ENCODE data around the gene VANGL1.

The VANGL1 gene

GRCh38 chr1:115644109-115644508, 2.3 kb downstream of the VANGL1 start:
- DNase-seq: no peak

- no peak for DNase-seq
Measured at GRCh38 chr1:115647047-115647446, 5.3 kb downstream of the VANGL1 start.

GRCh38 chr1:115647507-115647906, 5.7 kb downstream of the VANGL1 start:
- no peak for DNase-seq

GRCh38 chr1:115647919-115648650, 6.3 kb downstream of the VANGL1 start:
- DNase-seq: no peak

- no peak for DNase-seq
Measured at GRCh38 chr1:115648717-115649691, 7.2 kb downstream of the VANGL1 start.

GRCh38 chr1:115649964-115650363, 8.2 kb downstream of the VANGL1 start:
- no peak for DNase-seq

GRCh38 chr1:115650961-115651360, 9.2 kb downstream of the VANGL1 start:
- DNase-seq: no peak

GRCh38 chr1:115651391-115651790, 9.6 kb downstream of the VANGL1 start:
- DNase-seq: no peak

GRCh38 chr1:115652236-115652788, 10.5 kb downstream of the VANGL1 start:
- no peak for DNase-seq

GRCh38 chr1:115654125-115654524, 12.4 kb downstream of the VANGL1 start:
- no peak for DNase-seq

GRCh38 chr1:115654663-115655305, 13.0 kb downstream of the VANGL1 start:
- no peak for DNase-seq

GRCh38 chr1:115655306-115655663, 13.5 kb downstream of the VANGL1 start:
- DNase-seq: no peak

- DNase-seq: no peak
Measured at GRCh38 chr1:115655916-115656315, 14.1 kb downstream of the VANGL1 start.

- no peak for DNase-seq
Measured at GRCh38 chr1:115656461-115657077, 14.8 kb downstream of the VANGL1 start.

- DNase-seq: no peak
Measured at GRCh38 chr1:115658646-115659045, 16.9 kb downstream of the VANGL1 start.

GRCh38 chr1:115660151-115660550, 18.4 kb downstream of the VANGL1 start:
- DNase-seq: no peak

- DNase-seq: no peak
Measured at GRCh38 chr1:115661157-115661556, 19.4 kb downstream of the VANGL1 start.

- no peak for DNase-seq
Measured at GRCh38 chr1:115665319-115666096, 23.7 kb downstream of the VANGL1 start.

GRCh38 chr1:115666206-115666605, 24.4 kb downstream of the VANGL1 start:
- no peak for DNase-seq

- DNase-seq: no peak
Measured at GRCh38 chr1:115666702-115667101, 24.9 kb downstream of the VANGL1 start.

GRCh38 chr1:115668579-115668978, 26.8 kb downstream of the VANGL1 start:
- no peak for DNase-seq
